K562 (cell line): ENCODE measurements around the gene AGRP. TPM values are rescaled to one million over a fixed set of nuclear protein-coding genes. Genes with fewer than 3 reads are reported as not detected.

Experiments used
- BRF2 ChIP-seq: IDR thresholded peaks from 3 replicates; pipeline ENCODE4 v1.6.1; 2011; ENCODE audit warnings: borderline replicate concordance, mild to moderate bottlenecking; ENCODE audit not compliant: insufficient read length, insufficient read depth
- CHD1 ChIP-seq: fragments of 200-600 bp; sonication (generic); IDR thresholded peaks from one replicate; pipeline ENCODE4 v1.6.1; 2012; ENCODE audit warnings: mild to moderate bottlenecking, moderate library complexity, low read length, inconsistent platforms
- COPS2 ChIP-seq: fragments of 450-650 bp; conservative IDR thresholded peaks from 2 replicates; pipeline ENCODE4 v1.6.1; 2016; ENCODE audit warnings: mild to moderate bottlenecking, moderate library complexity
- DPF2 ChIP-seq: fragments of 450-650 bp; IDR thresholded peaks from 2 replicates; pipeline ENCODE4 v1.6.1; 2016
- ELK3 ChIP-seq: fragments of 450-650 bp; formaldehyde crosslinking; IDR thresholded peaks from 2 replicates; pipeline ENCODE4 v1.4.0; 2020; ENCODE audit warnings: mild to moderate bottlenecking
- ESRRA ChIP-seq: fragments of 450-650 bp; IDR thresholded peaks from 2 replicates; pipeline ENCODE4 v1.6.1; 2014; ENCODE audit warnings: low read depth, mild to moderate bottlenecking, moderate library complexity, borderline replicate concordance
- FOSL1 ChIP-seq: fragments of 200-800 bp; sonication (Bioruptor generic); conservative IDR thresholded peaks from 2 replicates; pipeline ENCODE4 v1.6.1; 2016; ENCODE audit warnings: missing genetic modification characterization, missing compliant biosample characterization
- JUND ChIP-seq, 2 experiments: IDR thresholded peaks; 2 replicates in 1 of 2; 3 replicates in 1 of 2; pipeline ENCODE4 v1.6.1; 2011; ENCODE audit warnings: borderline replicate concordance in 2 of 2, low read depth in 2 of 2, low read length in 2 of 2, improper control_type of control experiment in 1 of 2, missing biosample characterization in 1 of 2, missing genetic modification characterization in 1 of 2, missing genetic modification reagents in 1 of 2
- KDM4B ChIP-seq, 2 experiments: fragments of 450-650 bp in 1 of 2; sonication (generic) in 1 of 2; IDR thresholded peaks; 2 replicates each; pipeline ENCODE4 v1.6.1; 2016 to 2017; ENCODE audit warnings: borderline replicate concordance in 2 of 2, antibody characterized with exemption in 1 of 2, low read depth in 1 of 2, mild to moderate bottlenecking in 1 of 2
- MEF2A ChIP-seq: IDR thresholded peaks from 2 replicates; pipeline ENCODE4 v1.6.1; 2011; ENCODE audit warnings: low read depth, mild to moderate bottlenecking, low read length, moderate library complexity; ENCODE audit not compliant: control insufficient read depth
- OTX1 ChIP-seq: fragments of 450-650 bp; formaldehyde crosslinking; IDR thresholded peaks from 2 replicates; pipeline ENCODE4 v1.4.0; 2022; ENCODE audit warnings: mild to moderate bottlenecking
- PRMT5 ChIP-seq: sonication (generic); formaldehyde crosslinking; IDR thresholded peaks from 2 replicates; pipeline ENCODE4 v1.5.0; 2020; ENCODE audit warnings: missing genetic modification reagents
- RBFOX2 ChIP-seq: fragments of 200-400 bp; formaldehyde crosslinking; IDR thresholded peaks from 2 replicates; pipeline ENCODE4 v1.6.1; 2017; ENCODE audit warnings: low read depth, mild to moderate bottlenecking, low read length, moderate library complexity
- RHOXF2B ChIP-seq: fragments of 250-450 bp; sonication (Bioruptor Pico); conservative IDR thresholded peaks from 2 replicates; pipeline ENCODE4 v1.5.1; 2021
- TAF15 ChIP-seq: fragments of 200-400 bp; formaldehyde crosslinking; IDR thresholded peaks from 2 replicates; pipeline ENCODE4 v1.6.1; 2017; ENCODE audit warnings: mild to moderate bottlenecking, low read depth, low read length, moderate library complexity
- TEAD4 ChIP-seq, 2 experiments: sonication (generic) in 1 of 2; formaldehyde crosslinking in 1 of 2; IDR thresholded peaks; 2 replicates each; pipeline versions ENCODE4 v1.6.1 to v1.8.0; 2012 to 2022; ENCODE audit warnings: borderline replicate concordance in 1 of 2, inconsistent platforms in 1 of 2, low read length in 1 of 2, mild to moderate bottlenecking in 1 of 2, missing genetic modification reagents in 1 of 2
- ZNF316 ChIP-seq: fragments of 450-650 bp; IDR thresholded peaks from 2 replicates; pipeline ENCODE4 v1.6.1; 2016
- polyA plus RNA-seq, 8 experiments: library from polyadenylated mRNA; depleted of rRNA in 4 of 8; stranded (reverse) in 5 of 8; unstranded in 3 of 8; fragments of >200 nt; fragmentation: Nextera tagmentation in 2 of 8; fragmentation: Illumina TruSeq in 1 of 8; extraction: Ambion mirVana in 2 of 8; extraction: Trizol in 1 of 8; gene quantifications; 2 replicates each; pipeline versions ENCODE4 v1.2.1 to v1.2.3, GENCODE V29; 2011 to 2014; ENCODE audit warnings: inconsistent platforms in 1 of 8, missing spikeins in 1 of 8
- total RNA-seq, 7 experiments: library from RNA; depleted of rRNA in 6 of 7; stranded (reverse); fragments of >200 nt in 6 of 7; fragmentation: Illumina TruSeq in 2 of 7; extraction: Trizol in 2 of 7; gene quantifications; 2 replicates each; pipeline versions ENCODE4 v1.2.1 to v1.2.3, GENCODE V29; 2011 to 2021; ENCODE audit warnings: low replicate concordance in 1 of 7
- TF ChIP-seq, protein P1 (sequence below): sonication (generic); formaldehyde crosslinking; IDR thresholded peaks from 2 replicates; pipeline ENCODE4 v1.8.0; 2022; ENCODE audit warnings: missing genetic modification reagents, mild to moderate bottlenecking, moderate library complexity, borderline replicate concordance
- TF ChIP-seq, protein P2 (sequence below): fragments of 250-450 bp; sonication (Bioruptor Pico); IDR thresholded peaks from 2 replicates; pipeline ENCODE4 v1.8.0; 2021; ENCODE audit warnings: moderate library complexity, mild to moderate bottlenecking, inconsistent platforms
- TF ChIP-seq, protein P3 (sequence below): fragments of 450-650 bp; IDR thresholded peaks from 2 replicates; pipeline ENCODE4 v1.6.1; 2016; ENCODE audit warnings: low read depth, mild to moderate bottlenecking, moderate library complexity

AGRP gene
- total and polyA plus RNA-seq, 9 of the 15 experiments (the other 6 are each of a cell fraction or from before 2014, with no cell fraction given) = not detected

DNA sequence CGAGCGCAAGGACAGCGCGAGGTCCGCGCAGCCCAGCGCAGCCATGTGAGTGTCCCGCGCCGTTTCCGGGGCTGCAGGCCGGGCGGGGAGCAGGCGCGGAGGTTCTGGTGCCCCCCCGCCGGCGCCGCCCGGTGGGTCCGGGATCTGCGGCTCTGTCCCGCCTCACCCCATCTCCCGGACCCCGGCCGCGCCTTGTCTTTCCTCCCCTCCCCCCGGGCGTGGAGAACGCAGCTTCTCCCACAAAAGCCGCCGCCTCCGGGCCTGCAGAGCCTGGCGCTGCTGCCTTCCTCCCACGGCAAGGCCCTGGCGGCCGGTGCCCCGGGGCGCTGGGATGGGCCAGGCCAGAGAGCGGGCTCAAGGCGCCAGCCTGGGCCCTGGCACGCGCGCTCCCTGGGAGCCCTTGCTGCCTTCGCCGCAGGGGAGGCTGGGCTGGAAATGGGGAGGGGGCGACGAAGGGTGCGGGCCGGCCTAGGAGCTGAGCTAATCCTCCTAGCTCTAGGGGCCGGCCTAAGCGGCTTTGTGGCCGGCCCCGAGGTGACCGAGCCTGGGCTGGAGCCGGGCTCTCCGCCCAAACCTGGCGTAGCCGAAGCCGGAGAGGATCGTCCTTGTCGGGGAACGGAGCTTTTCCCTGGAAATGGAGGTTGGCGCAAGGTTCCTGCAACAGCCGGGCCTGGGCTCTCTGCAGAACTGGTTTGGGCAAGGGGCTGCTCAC, 45.7 kb upstream of the AGRP start (continued):
- no peak for TF ChIP-seq BRF2
- TF ChIP-seq OTX1 = no peak
- TF ChIP-seq COPS2 = no peak
- TF ChIP-seq ELK3 (CRISPR knock-in tag) = no peak
- TF ChIP-seq, protein P1, sequence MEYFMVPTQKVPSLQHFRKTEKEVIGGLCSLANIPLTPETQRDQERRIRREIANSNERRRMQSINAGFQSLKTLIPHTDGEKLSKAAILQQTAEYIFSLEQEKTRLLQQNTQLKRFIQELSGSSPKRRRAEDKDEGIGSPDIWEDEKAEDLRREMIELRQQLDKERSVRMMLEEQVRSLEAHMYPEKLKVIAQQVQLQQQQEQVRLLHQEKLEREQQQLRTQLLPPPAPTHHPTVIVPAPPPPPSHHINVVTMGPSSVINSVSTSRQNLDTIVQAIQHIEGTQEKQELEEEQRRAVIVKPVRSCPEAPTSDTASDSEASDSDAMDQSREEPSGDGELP (CRISPR knock-in tag) = peak; percentile 4; the same call in 1 of the 2 replicates
- TF ChIP-seq, protein P2, sequence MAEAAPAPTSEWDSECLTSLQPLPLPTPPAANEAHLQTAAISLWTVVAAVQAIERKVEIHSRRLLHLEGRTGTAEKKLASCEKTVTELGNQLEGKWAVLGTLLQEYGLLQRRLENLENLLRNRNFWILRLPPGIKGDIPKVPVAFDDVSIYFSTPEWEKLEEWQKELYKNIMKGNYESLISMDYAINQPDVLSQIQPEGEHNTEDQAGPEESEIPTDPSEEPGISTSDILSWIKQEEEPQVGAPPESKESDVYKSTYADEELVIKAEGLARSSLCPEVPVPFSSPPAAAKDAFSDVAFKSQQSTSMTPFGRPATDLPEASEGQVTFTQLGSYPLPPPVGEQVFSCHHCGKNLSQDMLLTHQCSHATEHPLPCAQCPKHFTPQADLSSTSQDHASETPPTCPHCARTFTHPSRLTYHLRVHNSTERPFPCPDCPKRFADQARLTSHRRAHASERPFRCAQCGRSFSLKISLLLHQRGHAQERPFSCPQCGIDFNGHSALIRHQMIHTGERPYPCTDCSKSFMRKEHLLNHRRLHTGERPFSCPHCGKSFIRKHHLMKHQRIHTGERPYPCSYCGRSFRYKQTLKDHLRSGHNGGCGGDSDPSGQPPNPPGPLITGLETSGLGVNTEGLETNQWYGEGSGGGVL (CRISPR knock-in tag) = no peak
- no peak for TF ChIP-seq JUND (IDR thresholded peaks at IDR 0.05; ENCODE audit: borderline replicate concordance, low read depth, low read length)
- TF ChIP-seq JUND (tag; IDR thresholded peaks at IDR 0.05; ENCODE audit: borderline replicate concordance, low read depth, low read length) = no peak
- TF ChIP-seq ZNF316 = no peak
- peak; percentile 63 for TF ChIP-seq CHD1
- TF ChIP-seq KDM4B (IDR thresholded peaks at IDR 0.05; ENCODE audit: borderline replicate concordance in 2 of 2, low read depth in 1 of 2) = 0 out of 4 replicates have a peak, but pooled peaks of 1 of the 2 experiments have one; percentile 7
- TF ChIP-seq PRMT5 (CRISPR knock-in tag) = no peak
- TF ChIP-seq RHOXF2B (CRISPR knock-in tag) = no peak
- no peak for TF ChIP-seq FOSL1 (tag)
- TF ChIP-seq, protein P3, sequence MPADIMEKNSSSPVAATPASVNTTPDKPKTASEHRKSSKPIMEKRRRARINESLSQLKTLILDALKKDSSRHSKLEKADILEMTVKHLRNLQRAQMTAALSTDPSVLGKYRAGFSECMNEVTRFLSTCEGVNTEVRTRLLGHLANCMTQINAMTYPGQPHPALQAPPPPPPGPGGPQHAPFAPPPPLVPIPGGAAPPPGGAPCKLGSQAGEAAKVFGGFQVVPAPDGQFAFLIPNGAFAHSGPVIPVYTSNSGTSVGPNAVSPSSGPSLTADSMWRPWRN = no peak
- no peak for TF ChIP-seq MEF2A
- TF ChIP-seq RBFOX2 = peak; percentile 69
- no peak for TF ChIP-seq TEAD4 (IDR thresholded peaks at IDR 0.05; ENCODE audit: low read length)
- no peak for TF ChIP-seq TEAD4 (CRISPR knock-in tag; IDR thresholded peaks at IDR 0.05; ENCODE audit: borderline replicate concordance)
- TF ChIP-seq ESRRA = no peak
- TF ChIP-seq TAF15 = no peak
- TF ChIP-seq DPF2 = no peak
